Stimulated activated CD4-positive, alpha-beta T cell treated with anti-CD3 and anti-CD28 coated beads, Interleukin-1b, Interleukin-23, amount 100 ng/mL, for 24 hours (primary cell): ENCODE measurements around the gene CYP1B1.
"Not testable (repeated sequence)": the region's sequence is repeated elsewhere in the genome, so short reads cannot be mapped to it uniquely, and the experiment has no call there.

Experiments
- DNase-seq, 4 experiments: peaks; one replicate each; pipeline ENCODE4 v3.0.0-alpha.2; 2020; ENCODE audit warnings: low read depth in 4 of 4, low spot score in 1 of 4

Gene CYP1B1

DNA sequence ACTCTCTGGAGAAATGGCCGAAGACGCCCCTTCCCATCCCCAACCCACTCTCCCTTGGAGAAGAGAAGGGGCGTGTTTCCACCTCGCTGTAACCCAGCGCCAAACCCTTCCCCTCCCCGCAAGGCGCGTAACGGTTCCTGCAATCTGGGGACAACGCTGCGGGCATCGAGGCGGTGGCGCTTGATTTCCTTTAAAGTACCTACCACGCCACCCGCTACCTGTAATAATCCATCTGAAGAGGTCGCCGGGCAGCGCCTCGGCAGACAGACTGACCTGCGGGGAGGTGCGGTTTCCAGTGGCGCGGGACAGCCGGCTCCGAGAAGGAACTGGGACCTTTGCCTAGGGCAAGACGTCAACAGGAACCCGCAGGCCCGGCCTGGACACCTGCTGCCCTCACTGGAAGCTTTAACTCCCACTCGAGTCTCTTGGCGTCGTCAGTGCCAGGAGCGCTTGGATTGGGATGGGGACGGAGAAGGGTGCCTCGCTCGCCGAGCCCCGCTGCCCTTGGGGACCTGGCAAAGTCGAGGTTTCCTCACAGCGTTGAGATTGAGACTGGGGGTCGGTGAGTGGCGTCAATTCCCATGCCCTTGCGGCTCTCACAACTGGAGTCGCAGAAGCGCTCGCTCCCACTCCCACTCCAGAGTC is at the start of gene CYP1B1:
CYP1B1 (minus strand) TSS at position 645 of the 645 bp plus-strand sequence. CDS start 763 bp downstream, outside the sequence.
- no peak for DNase-seq

DNA sequence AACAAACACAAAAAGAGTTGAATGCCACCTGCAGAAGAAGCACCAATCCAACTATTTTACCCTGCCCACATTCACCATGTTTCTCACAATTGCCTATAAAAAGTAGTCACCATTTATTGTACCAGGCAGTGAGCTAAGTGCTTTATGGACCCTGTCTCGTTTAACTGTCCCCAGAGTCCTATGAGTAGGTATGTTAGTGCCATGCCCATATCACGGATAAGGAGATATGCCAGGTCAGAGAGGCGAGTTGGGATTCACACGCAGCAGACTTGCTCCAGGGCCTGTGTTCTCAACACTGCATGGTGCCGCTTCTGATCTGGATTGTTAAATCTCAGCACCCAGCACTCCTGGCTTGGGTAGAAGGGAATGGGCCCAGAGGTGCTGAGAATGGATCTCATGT is 49.1 kb upstream of the CYP1B1 start:
- DNase-seq = no peak

DNA sequence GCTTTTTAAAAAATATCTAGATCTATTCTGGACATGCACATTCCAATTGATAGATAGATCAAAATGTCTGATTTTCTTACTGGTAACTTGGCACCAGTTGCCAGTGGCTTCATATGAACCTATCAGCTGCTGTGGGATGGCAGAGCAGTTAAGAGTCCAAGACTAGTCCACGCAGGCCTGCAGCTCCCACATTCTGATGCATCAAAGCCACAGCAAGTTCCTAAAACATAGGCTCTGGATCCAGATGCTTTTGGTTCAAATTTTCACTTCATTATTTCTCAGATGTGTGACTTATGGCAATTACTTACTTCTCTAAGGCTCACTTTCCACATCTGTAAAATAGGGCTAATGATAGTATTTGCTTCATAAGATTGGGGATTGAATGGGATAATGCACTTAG is 48.0 kb upstream of the CYP1B1 start:
- no peak for DNase-seq

DNA sequence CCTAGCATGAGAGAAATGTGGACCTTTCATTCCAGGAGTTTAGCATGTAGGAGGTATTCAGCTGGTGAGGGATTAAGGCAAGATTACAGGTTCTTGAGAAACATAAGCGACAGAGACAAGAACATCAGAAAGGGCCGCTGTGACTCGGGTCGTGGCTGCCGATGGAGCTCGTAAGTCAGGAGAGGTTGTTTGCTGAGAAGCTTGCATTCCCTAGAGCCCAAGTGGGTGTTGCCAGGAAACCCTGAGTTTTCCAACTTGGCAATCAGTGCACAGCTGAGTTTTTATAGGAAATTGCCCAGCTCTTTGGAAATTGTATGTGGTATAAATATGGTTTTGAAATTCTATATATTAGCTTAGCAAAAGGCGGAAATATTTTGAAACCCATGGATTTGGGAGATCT is 46.4 kb upstream of the CYP1B1 start:
- no peak for DNase-seq

DNA sequence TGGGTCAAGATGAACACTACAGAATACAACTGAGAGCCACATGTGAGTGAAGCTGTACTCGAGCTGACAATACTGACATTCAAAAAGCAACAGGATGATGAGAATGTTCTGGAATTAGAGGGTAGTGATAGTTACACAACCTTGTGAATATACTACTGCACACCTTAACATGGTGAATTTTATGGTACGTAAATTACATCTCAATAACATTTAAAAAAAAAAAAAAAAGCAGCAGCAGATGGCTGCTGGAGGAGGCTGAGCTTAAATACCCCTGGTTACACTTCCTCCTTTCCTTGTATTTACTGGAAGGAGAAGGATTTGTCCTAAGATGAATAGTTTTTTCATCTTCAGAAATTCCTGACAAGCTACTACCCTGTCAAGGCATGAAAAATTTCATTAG is 45.5 kb upstream of the CYP1B1 start:
- no peak for DNase-seq

DNA sequence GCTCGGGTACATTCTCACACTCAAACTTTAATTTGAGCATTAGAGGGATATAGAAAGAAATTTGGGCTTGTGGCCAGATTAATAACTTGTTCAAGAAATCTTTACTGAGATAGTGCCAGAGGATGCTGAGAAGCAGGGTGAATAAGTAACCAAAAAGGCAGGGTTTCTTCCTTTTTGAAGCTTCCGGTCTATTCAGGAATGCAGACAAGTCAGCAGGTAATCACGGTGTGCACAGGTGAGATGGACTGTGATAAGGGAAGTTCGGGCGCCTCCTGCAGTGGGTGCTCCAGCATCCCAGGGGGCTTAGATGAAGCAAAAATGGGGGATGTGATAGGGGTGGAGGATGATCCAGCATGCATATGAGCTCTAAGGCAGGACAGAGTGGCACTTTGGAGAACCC is 44.9 kb upstream of the CYP1B1 start:
- DNase-seq = no peak

DNA sequence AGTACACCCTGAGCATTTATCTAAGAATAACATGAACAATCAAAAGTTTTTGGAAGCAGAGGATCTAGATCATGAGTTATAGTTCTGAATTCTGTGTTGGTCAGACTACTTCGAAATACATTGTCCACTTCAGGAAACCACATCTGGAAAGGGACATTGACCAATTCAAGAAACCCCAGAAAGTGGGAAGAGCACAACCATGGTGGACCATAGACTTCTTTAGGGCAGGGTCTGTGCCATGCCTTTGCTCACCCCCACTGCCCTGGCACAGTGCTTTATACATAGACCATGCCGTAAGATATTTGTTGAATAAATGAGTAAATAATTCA is 44.3 kb upstream of the CYP1B1 start:
- DNase-seq = no peak

DNA sequence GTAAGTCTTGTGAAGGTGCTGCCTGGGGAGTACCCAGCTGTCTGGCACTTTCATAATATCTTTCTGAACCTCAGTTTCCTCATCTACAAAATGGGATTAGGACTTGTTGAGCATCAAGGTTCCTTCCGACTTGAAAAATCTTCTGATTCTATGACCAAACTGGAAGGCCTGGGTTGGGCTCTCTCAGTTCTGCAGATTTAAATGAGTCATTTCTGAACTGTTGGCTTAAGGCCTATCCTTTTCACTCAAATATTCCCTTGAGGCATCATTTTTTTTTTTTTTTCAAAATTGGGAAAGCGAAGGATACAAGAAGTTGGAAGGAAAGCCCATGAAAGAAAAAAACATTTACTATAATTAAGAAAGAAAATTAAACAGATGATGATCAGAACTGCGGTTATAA is 40.8 kb upstream of the CYP1B1 start:
- no peak for DNase-seq

DNA sequence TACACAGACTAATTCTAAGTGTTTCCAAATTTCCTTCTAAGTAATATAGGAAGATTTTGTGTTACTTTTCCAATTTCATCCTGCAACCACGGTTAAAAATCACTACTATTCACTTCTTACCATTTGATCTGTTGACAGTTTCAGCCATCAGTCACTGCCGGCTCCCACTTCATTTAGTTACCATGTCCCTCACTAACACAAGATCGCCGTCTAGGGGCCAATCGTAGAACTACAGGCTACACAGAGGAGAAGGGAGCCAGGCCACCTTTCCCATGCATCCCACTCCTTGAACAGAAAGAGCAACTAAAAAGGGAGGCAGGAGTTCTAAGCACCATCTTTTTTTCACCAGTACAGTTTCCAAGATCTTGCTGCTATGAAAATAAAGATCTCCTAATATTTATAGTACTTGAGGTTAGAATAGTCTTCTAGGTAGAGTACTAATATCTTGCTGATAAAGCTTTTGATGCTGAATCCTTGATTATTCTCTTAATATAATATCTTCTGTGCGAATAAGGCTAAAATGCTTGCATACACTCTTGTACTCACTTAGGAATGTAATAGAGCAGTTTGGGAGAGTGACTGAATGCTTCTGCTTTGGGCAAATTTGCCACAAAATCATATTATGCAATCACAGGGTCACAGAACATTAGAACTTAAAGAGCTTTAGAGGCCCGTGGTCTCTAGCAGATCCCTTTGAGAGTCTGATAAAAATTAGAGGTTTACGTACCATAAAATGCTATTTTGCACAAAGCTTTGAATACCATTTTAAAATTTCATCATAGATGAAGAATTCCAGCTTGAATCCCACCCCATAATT is 39.5 kb upstream of the CYP1B1 start:
- DNase-seq = peak; percentile 50 to 68 (median 60)

DNA sequence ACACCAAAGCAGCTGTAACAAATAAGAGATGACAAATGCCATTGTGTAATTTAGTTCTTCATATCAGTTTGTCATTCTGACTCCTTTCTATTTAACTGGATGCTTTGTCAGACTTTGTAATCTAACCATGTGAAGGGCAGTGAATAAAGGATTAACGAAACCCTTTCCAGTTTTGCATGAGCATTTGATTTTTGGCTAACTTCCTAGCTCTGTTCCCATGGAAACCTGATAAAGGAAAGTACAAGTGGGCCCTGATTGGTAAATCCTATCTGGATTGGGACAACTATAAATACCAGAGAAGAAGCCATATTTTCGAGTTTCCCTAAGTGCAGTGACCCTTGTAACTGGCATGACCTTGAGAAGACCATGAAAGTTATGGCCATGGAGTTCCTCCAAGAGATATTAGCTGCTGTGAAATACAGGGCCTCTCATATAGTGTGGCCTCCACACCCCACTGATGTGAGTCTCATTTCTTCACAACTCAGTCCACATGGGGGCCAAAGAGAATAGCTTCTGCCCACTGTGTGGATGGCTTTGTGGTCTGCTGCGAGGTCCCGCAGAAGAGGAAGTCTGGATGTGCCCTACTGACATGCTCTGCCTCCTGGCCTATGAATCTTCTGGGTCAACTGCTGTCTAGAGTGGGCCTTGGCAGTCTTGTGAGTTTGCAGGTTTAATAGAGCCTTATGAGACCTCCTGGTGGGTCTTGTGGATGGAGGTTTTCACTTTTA is 38.2 kb upstream of the CYP1B1 start:
- no peak for DNase-seq

DNA sequence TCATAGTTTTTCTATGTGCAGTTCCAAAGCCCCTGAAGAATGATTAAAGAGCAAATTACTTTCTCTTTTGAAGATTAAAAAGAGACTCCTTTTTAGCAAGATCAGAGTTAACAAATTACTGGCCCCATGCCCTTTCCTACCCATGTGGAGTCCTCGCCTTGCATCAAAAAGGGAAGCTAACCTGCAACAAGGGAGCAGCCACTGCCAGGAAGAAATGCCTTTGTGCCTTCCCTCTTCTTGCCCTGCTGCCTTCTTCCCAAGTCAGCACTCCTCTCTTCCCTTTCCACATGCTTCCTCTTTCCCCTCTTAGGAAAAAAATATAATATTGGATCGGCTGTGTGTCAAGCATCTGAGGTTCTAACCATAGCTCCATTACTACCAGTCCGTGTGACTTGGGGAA is 37.1 kb upstream of the CYP1B1 start:
- no peak for DNase-seq

DNA sequence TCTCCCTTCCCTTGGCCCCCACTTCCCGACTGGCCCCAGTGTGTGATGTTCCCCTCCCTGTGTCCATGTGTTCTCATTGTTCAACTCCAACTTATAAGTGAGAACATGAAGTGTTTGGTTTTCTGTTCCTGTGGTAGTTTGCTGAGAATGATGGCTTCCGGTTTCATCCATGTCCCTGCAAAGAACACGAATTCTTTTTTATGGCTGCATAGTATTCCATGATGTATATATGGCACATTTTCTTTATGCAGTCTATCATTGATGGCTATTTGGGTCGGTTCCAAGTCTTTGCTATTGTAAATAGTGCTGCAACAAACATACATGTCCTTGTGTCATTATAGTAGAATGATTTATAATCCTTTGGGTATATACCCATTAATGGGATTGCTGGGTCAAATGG is 35.4 kb upstream of the CYP1B1 start:
- DNase-seq = not testable (repeated sequence)

DNA sequence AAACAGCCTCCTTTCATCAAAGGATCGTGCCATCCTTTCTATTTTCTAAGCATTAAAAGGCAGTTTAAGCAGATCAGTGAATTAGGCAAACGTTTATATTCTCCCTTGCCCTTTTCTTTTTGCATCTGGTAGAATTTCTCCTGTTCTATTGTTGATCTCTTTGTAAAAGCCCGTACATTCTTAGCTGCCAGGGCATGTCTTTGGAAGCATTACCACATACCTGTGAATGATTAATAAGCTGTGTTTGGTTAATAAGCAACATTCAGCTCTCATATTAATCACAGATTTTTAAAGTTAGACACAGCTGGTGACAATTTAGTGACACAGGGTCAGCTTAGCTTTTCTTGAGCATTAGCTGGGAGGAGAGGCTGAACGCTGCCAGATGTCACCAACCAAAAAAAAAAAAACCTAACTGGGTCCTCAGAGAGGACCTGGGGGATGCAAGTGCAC is 33.8 kb upstream of the CYP1B1 start:
- no peak for DNase-seq

DNA sequence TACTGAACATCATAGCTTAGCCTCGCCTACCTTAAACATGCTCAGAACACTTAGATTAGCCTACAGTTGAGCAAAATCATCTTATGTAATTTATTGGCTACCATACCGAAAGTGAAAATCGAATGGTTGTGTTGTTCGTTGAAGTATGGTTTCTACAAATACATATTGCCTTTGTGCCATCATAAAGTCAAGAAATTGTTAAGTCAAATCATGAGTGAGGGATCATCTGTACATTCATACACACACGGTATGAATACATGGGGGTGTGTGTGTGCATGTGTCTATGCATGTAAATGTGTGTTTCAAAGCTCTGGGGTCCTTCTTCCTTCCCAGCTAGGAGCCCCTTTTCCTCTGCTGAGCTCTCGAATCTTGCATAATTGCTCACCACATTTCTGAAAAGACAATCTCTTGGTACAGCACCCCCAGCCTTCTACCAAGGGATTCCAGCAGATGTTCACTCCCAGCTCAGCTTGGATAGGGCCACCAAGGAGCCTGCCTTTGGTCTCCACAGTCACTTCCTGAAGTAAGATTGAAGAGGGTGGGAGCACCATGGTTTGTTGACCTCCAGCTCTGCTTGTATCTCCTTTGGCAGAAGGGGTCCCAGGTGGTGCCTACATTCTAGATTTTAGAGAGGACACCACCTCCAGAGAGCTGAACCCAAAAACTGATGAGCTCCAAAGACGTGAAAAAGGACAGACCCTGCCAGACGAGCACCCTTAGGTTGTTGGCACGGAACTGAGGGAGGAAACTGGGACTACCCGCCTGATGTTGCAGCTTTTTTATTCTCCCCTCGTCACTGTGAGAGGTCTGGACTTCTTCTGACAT is 33.2 kb upstream of the CYP1B1 start:
- no peak for DNase-seq

DNA sequence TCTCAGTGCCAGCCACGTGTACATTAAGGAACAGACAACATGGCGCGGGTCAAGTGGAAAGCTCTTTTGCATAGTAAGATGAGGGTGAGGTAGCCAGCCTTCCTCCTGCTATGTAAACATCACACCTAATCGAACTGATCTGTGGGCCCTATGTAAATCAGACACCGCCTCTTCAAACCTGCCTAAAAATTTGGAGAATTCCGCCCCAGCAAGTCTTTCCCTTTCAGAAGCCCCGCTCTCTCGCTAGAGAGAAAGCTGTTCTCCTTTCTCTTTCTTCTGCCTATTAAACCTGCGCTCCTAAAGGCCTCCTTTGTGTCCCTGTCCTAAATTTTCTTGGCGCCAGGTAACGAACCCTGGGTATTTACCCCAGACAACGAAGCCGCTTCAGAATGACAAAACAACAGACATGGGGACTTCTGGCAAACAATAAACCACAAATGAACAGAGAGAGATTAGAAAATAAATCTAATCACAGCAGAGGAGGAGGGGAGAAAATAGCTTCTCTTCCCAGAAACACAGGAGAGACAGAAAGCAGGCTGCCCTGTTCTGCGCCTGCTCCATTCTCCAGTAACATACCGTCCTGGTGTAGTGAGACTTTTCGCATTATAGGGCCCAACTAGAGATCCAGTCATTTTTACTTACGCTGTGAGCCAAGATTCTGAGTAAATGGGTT is 31.9 kb upstream of the CYP1B1 start:
- no peak for DNase-seq

DNA sequence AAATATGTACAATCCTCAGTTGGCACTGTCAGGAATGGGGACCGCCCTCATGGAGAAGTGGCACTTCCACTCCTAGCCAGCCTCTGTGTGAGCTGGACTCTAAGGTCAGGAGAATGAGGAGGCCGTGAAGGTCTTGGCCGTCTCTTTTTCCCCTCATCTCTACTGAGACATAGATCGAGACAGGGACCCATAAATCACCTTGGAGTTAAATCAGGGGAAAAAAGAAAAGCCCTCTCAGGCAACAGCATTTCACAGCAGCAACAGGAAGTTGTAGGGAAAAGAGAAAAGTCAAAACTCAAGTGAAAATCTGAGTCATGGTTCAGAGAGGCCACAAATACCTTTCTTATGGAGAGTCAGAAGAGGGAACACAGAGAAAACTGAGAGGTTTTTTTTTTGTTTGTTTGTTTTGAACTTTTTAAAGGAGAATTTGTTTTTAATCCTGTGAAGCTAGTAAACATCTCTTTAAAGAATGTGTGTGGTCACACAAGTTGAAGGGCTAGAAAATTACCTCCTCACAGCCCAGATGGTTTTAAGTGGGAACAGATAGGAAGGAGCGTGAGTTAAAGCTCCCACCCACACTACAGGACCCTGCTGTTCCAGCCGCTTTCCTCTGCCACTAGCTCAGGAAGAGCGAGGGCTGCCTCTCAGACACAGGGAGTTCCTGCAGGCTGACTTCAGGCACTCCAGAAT is 30.6 kb upstream of the CYP1B1 start:
- no peak for DNase-seq

DNA sequence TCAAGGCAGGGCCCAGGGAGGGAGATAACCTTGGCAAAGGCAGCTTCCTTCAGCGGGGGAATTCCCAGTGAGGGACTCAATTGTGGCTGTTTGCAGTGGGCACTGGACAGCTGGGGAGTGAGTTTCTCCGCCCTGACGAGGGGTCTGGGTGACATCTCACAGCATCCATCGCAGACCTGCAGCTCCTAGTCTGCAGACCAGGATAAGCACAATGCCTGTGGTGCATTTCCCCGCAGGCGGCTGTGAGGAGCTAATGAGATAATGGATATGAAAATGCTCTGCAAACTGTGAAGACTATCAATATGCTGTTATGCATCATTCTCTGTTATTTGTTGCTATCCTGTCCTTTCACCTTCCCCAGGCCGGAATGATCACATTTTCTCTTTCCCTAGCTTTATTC is 30.0 kb upstream of the CYP1B1 start:
- DNase-seq = no peak

DNA sequence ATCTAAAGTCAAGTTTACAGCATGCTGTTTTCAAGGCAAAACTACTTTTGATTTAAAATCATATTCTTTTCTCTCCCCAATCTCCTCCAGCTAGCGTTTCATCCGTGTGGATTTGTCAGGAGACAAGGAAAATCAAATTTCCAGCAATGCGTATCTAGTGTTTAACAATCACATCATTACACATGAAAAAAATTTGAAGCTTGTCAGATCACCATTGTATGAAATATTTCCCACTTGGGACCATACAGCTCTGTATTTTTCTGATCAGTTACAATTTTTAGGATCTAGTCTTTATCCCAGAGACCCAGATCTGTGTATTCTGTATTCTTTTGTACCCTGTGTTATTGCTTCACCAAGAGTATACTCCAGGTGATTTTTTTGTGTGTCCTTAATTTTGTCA is 28.6 kb upstream of the CYP1B1 start:
- no peak for DNase-seq

DNA sequence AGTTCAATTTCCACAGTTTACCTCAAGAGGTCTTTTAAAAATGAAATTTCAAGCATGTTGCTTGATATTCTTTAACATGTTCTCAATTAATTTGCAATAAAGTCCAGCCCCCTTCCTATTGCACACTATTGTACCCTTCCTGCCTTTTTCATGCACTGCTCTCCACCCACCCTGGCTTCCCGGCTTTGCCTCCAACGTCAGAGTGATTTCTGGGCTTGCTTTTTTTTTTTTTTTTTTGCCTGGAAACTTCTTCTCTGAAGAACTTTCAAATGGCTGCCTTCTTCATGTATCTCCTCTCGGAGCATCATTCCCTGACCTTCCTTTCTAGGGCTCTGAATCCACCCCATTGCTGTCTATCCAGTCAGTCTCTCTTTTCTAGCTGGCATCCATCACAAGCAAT is 24.4 kb upstream of the CYP1B1 start:
- no peak for DNase-seq
